ENCODE data around the gene MAP7.

MAP7 gene

DNA sequence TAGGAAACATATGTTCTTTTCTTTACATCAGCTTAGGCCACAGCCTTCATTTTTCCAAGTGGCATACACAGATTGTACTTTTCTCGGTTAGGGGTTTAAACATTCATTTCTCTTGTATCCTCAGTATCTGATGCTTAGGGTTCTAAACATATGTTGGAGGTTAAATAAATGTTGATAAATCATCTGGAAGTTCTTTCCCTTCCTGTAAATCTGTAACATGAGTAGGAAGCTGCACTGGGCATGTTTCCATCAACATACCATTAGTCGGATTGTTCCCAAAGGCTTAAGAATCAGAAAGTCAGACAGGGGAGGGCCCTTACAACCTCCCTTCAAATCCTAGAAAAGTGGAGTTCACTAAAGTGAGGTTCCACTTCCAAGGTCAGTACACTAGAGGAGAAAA, 205.8 kb downstream of the MAP7 start:
- in situ Hi-C loops (cut with HindIII; ENCODE audit: low sequenced_read_pairs) = no loop called here

DNA sequence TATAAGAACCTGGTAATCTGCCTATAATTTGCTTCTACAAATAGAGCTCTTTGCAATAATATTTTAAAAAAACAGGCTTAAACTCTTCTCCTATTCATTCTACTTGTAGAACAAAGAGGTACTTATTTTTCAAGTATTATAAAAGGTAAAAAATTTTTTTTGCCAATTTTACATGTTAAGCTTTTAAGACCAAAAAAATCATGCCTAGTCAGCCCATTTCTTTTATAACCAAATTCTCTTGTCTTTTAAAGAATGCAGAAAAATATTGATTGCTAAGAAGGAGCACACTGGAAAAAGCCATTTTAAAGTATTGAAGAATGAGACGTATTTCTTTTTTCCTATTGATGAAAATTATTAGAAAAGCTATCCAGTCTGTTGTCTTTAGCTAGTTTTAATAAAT, 206.5 kb downstream of the MAP7 start:
- in situ Hi-C loops (cut with HindIII; ENCODE audit: low sequenced_read_pairs) = no loop called here

DNA sequence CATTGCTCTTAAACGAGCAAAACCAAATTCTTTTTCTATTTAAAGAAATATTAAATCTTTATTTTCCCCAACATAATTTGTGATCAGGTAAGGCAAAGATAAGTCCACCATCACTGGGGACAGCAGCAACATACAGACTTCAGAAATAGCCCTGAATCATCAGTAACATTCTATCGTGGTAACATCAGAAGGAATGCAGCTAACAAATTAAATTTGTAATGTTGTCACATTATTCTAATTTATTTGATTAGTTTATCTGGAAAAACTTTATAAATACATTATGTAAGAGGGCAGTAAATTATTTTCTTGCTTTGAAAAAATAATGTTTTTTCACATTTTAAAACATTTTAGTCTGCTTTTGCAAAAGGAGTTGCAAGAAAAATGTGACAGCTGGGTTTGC, 206.9 kb downstream of the MAP7 start:
- in situ Hi-C loops (cut with HindIII; ENCODE audit: low sequenced_read_pairs) = no loop called here

DNA sequence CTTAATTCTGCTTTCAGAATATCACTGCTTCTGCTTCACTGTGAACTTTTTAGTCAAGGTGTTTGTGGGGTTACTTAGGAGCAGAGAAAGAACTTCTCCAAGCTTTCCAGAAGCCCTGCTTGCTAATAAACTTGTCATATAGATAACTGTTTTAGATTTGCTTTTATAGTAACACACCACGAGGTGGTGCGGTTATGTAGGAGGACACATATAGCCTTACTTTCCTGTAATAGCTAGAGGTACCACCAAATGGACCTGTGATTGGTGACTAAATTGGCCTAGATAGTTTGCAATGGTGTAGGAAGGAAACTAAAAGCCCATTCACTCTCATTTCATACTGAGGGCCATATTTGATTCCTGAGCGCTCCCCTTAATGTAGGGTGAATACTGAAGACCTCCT, 208.3 kb downstream of the MAP7 start:
- in situ Hi-C loops (cut with HindIII; ENCODE audit: low sequenced_read_pairs) = no loop called here

DNA sequence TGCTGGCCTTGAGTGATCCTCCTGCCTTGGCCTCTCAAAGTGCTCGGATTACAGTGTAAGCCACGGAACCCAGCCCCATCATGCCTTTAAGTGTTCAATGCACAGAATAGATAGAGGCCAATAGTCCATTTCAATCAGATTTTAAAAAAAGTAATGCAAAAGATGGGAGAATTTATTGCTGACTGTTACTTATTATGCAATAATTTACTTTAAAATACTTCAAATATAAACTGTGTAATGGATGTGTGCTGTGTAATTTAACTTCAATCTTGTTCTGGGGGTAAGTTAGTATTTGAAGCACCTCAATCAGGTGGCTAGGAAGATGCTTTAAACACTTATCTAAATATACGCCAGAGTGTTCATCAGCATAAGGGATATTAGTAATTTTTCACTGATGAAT, 208.9 kb downstream of the MAP7 start:
- in situ Hi-C loops (cut with HindIII; ENCODE audit: low sequenced_read_pairs) = no loop called here

DNA sequence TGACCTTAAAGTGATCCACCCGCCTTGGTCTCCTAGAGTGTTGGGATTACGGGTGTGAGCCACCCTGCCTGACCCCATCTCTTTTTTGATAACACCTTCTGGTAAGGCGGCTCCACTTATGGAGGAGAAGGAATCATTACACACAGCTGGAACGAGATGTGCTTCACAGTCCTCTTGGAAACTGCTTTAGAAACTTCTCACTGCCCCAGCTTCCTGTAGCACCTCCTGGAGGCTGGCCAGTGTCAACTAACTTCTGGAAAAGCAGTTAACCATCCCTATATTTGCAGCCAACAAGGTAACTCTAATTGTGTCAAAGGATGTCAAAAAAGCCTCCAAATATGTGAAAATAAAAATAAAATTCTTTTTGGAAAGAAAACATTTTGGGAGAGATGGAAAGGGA, 211.7 kb downstream of the MAP7 start:
- in situ Hi-C loops (cut with HindIII; ENCODE audit: low sequenced_read_pairs) = no loop called here

DNA sequence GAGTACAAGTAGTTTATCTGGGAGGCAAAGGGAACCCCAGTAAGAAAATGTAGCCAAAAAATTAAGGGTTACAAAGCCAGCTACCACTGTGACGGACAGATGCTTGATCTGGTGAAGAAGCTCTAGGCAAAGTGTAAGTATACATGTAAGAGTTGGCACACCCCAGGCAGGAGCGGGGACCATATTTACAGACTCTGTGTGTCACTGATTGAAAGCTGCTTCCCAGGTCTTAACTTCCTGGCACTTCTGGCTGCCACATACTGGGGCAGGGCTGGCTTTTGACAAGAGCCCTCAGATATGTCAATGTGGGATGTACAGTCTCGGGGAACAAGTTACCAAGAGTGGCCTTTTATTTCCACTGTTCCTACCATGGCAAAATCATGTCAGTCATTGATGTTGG, 212.6 kb downstream of the MAP7 start:
- in situ Hi-C loops (cut with HindIII; ENCODE audit: low sequenced_read_pairs) = no loop called here

DNA sequence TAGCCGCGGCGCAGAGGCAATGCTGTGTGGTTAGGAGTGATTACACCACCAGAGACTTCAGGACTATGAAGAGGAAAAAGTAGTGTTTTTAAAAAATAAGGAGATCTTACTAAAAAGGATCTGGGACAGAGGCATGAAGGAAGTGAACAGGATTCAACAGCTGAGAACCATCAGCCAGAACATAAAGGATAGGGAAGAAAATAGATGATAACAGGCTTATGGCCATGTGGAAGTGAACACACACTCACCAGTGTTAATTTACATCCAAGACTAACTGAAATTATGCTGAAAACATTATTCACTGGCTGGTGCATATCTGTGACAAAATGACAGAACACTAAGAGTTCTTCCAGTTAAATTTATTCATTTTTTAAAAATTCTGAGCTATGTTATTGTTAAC, 213.1 kb downstream of the MAP7 start:
- in situ Hi-C loops (cut with HindIII; ENCODE audit: low sequenced_read_pairs) = no loop called here

DNA sequence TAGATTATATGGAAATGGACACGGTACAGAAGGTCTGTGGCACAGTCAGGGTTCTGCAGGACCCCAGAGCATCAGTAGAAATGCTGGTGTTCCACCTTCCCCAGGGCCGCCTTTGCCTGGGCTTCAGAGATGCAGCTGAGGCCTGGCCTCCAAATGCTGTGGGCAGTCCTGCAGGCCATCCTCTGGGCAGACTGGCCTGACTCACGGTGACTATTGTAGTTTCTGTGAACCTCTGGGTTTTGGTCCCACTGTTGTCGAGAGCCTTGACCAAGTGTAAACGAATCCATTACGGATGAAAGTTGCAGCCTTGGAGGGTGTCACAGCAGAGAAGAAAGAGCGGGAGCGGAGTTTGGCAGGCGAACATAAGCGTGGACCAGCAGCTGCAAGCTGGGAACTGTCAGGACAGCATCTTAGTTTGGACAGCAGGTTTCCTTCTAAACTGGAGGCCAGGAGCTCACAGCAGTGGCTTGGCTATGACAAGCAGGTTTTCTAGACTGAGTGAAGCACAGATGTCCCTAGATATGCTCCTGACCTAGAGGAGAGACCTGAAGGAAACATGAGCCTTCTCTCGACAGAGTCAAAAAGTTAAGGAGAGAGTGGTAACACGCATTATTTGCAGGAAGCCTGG, 214.4 kb downstream of the MAP7 start:
- in situ Hi-C loops (cut with HindIII; ENCODE audit: low sequenced_read_pairs) = no loop called here

DNA sequence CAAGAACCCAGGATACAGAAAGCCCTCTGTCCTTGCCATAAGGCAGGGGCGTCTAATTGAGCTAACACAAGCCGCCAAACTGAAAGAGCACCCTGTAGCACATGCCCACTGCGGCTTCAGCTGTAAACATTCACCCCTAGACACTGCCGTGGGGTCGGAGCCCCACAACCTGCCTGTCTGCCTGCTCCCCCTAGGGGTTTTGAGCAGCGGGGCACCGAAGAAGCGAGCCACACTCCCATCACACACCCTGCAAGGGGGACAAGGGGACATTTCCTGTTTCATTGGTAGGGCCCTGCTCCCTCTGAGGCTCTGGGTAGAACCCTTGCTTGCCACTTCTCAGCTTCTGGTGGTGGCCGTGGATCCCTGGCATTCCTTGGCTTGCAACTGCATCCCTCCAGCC, 215.4 kb downstream of the MAP7 start:
- in situ Hi-C loops (cut with HindIII; ENCODE audit: low sequenced_read_pairs) = no loop called here

DNA sequence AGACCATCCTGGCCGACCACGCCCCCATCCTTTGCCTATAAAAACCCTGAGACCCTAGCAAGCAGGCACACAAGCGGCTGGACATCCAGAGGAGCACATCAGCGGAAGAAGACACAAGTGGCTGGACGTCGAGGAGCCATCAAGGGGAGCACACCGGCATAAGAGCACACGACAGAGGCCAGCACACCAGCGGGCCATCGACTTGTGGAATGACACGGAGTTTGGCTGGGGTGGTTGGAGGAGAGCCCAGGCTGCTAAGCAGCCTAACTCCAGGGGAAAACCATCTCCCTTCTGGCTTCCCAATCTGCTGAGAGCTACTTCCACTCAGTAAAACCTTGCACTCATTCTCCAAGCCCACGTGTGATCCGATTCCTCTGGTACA, 215.8 kb downstream of the MAP7 start:
- in situ Hi-C loops (cut with HindIII; ENCODE audit: low sequenced_read_pairs) = no loop called here

DNA sequence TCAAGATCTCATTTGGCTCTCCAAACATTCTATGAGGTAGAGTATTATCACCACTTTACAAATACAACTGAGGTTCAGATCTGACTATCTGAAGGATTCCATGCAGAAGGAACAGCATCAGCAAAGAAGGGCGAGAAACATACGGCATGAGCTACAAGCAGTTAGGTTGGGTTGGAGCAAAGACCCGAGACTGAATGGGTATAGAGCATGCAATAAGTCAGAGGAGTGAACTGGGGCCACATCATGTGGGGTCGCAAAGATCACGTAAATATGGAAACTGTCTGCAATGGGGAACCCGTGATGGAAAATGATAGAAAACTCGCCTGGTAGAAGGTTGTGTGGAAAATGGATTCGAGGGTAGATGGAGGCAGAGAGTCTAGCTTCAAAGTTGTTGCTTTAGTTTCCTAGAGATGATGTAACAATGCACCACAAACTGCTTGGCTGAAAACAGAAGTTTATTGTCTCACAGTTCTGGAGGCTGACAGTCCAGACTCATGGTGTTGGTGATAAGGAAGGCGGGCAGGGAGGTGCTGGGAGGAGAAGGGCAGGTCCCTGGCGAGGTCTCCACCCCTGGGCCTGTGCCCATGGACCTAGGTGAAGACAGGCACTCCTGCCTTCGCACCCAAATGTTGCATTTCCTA, 216.3 kb downstream of the MAP7 start:
- in situ Hi-C loops (cut with HindIII; ENCODE audit: low sequenced_read_pairs) = no loop called here

DNA sequence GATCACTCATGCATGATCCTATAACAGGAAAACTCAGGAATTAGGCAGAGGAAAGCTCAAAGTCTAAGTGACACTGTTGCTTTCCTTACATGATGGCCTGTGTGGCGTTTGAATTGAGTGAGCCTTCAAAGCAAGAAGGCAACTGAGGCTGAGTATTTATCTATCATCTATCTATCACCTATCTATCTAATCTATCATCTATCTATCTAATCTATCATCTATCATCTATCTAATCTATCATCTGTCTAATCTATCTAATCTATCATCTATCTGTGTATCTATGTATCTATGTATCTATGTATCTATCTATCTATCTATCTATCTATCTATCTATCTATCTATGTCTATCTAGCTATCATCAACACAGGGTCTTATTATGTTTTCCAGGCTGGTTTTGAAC, 218.8 kb downstream of the MAP7 start:
- in situ Hi-C loops (cut with HindIII; ENCODE audit: low sequenced_read_pairs) = no loop called here

DNA sequence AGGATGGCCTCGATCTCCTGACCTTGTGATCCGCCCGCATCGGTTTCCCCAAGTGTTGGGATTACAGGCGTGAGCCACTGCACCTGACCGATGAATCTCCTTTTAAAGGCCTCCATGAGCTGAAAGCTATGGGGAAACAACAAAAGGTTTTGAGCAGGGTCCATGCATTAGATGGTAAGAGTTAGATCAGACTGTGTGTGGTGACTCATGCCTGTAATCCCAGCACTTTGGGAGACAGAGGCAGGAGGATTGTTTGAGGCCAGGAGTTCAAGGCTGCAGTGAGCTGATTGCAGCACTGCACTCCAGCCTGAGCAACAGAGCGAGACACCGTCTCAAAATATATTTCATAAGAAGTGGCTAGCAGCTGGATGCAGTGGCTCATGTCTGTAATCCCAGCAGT, 219.6 kb downstream of the MAP7 start:
- in situ Hi-C loops (cut with HindIII; ENCODE audit: low sequenced_read_pairs) = no loop called here

DNA sequence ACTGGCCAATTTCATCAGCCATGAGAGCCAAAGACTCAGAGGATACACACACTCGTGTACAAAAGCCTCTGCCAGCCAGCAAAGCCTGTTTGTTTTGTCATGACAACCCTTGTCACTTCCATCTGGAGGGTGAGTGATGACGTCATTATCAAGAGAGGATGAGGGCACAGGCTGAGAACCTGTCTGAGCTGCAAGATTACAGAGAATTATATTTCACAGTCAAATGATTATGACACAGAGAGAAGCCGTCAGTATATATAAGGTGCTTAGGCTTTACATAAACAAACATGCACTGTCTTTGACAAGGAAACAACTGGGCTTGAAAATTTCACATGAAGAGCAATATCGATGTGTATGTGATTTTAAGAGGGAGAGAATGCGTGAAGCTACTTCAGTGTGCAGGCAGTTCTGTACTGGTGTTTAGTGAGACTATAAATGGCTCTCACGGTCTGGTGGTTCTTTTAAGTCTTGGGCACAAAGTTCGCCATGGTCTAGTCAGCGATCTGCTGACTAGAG, 224.1 kb downstream of the MAP7 start:
- in situ Hi-C loops (cut with HindIII; ENCODE audit: low sequenced_read_pairs) = no loop called here

DNA sequence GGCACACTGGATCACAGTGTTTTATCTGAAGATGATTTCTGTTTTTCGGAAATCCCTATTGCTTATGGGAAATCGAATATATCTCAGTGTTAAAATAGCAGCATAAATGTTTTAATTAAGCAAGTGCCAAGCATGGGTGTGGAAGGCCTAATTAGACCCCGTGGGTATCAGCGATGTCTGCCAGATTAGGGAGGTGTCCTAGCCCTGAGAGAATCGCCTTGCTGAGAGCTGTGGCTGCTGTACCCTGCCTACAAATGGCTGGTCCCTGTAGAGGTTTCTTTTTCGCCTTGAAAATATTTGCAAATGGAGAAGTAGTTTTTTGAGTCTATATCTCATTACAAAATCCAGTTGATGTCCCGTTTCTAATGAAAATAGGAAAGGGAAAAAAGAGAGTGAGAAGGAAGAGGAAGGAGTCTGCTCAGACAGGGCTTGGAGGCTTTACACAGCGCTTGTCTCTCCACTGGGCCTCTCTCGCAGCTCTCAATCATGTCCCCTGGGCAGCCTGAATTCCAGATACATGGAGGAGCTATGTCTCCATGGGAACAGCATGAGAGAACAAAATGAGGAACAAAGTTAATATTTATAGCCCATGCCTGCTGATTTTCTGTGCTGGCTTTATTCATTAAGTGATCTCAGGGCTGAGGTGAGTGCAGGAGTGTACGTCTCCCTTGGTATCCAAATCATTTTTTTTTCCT, 225.4 kb downstream of the MAP7 start:
- in situ Hi-C loops (cut with HindIII; ENCODE audit: low sequenced_read_pairs) = no loop called here

DNA sequence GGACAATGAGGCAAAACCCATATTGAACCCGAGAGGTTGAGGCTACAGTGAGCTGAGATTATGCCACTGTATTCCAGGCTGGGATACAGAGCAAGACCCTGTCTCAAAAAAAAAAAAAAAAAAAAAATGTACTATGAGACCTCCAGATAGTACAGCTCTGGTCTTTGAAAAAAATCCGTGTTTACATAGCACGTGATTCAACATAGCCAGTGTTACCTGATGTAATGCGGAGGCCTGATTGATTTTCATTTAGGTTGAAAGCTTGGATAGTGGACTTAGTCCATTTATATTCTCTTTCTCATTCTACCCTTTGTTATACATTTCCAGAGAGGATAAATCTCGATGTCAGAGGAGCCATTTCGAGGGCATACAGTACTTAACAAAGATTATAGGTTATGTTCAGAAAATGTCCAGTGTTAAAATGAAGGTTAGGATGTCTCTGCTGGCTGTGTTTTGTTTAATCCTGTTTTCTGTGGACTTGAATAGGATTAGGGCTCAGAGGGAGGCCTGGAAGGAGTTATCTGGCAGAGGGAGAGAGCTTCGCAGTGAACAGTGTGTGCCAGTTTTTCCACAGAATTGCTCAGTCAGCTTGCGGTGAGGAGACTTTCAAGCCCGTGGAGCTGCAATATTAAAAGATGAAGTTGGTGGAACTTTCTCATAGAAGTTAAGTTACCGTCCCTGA, 226.7 kb downstream of the MAP7 start:
- in situ Hi-C loops (cut with HindIII; ENCODE audit: low sequenced_read_pairs) = no loop called here

DNA sequence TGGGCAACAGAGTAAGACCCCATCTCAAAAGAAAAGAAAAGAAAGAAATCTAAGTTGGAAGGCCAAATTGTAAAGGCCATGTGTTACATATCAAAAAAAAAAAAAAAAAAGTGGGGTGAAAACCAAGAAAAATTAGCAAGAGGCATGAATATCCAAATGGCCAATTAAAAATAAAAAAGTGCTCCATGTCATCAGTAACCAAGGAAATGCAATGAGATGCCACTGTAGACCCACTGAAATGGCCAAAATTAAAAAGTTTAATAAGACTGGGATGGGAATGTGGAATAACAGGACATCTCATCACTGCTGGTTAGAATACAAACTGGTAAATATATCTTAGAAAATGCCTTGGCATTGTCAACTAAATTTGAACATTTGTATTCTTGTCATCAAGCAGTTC, 230.5 kb downstream of the MAP7 start:
- in situ Hi-C loops (cut with HindIII; ENCODE audit: low sequenced_read_pairs) = no loop called here

DNA sequence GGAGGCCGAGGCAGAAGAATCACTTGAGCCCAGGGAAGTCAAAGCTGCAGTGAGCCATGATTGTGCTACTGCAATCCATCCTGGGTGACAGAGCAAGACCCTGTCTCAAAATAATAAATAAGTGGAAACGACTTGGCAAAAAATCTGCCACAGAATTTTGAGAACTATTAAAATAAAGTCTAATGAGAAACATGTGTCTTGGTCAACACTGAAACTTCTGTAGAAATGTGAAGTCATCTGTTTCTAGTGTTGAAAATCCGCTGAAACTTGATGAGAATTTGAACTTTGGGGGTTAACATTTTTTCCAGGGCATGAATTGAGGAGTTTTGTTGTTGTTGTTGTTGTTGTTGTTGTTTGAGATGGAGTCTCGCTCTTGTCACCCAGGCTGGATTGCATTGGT, 231.5 kb downstream of the MAP7 start:
- in situ Hi-C loops (cut with HindIII; ENCODE audit: low sequenced_read_pairs) = no loop called here

DNA sequence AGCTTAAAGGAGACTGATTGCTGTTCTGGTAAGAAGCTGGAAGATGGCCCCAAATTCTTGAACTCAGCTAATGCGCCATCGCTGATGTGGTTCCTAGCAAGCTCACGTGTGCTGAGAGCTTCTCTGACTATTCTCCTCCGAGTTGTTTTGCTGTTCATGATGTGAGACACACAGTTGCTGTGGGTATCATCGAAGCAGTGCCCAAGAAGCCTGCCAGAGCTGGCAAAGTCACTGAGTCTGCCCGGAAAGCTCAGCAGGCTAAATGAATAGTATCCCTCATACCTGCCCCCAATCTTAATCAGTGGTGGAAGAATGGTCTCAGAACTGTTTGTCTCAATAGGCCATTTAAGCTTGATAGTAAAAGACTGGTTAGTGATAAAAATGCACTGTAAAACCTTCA, 232.3 kb downstream of the MAP7 start:
- in situ Hi-C loops (cut with HindIII; ENCODE audit: low sequenced_read_pairs) = no loop called here

DNA sequence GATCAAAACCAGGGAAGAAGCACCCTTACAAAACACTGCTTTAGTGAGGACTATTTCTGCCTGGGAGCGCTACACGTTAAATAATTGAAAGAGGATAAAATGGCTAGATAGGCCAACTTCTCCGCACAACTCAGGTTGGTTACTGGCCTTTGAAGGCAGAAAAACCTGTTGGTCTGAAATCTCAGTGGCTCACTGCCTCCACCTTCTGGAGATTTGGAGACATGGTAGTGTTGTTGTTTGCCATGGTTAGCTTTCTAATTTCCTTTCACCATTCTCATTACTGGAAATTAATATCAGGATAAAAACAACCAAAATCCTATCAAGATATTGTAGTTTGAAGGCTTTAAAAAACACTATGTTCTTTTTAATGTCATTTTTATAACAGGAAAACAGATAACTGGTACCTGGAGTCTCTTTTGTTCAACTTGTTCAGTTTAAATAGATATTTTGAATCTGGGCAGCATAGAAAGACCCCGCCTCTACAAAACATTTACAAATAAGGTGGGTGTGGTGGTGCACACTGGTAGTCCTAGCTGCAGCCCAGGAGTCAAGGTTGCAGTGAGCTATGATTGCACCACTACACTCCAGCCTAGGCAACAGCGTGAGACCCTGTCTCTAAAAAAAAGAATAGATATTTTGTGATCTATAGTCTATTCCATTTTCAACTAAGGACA, 233.1 kb downstream of the MAP7 start:
- in situ Hi-C loops (cut with HindIII; ENCODE audit: low sequenced_read_pairs) = no loop called here

All from endothelial cell of hepatic sinusoid (primary cell).